T-helper 1 cell treated with Interleukin-12 subunit alpha and Interleukin-12 subunit beta and Interleukin-4 antibody, amounts not matched to agents 30 μg/mL and 1 μg/mL, for 36 hours (primary cell): ENCODE data around the gene ABCC8.

Experiments
- H3K27ac Mint-ChIP-seq: one replicate; pipeline ENCODE4 v1.8.0; 2021; ENCODE audit warnings: mild to moderate bottlenecking, mixed read lengths
- H3K27me3 Mint-ChIP-seq: one replicate; pipeline ENCODE4 v1.8.0; 2021; ENCODE audit warnings: low read depth, mixed read lengths
- H3K36me3 Mint-ChIP-seq: one replicate; pipeline ENCODE4 v1.8.0; 2021; ENCODE audit warnings: low read depth, mixed read lengths
- H3K4me1 Mint-ChIP-seq: one replicate; pipeline ENCODE4 v1.8.0; 2021; ENCODE audit warnings: low read depth, mixed read lengths
- H3K4me3 Mint-ChIP-seq: one replicate; pipeline ENCODE4 v1.8.0; 2021; ENCODE audit warnings: mild to moderate bottlenecking, moderate library complexity, mixed read lengths
- H3K9me3 Mint-ChIP-seq: one replicate; pipeline ENCODE4 v1.8.0; 2021; ENCODE audit warnings: mixed read lengths

The ABCC8 gene

GRCh38 chr11:17469998-17470397, 6.6 kb downstream of the ABCC8 start:
- peaks cover 36% of the 10 kb centered on the region for H3K27me3 Mint-ChIP-seq

GRCh38 chr11:17468122-17468521, 8.5 kb downstream of the ABCC8 start:
- no peaks in the 10 kb centered on the region for H3K36me3 Mint-ChIP-seq
- H3K9me3 Mint-ChIP-seq: no peaks in the 10 kb centered on the region
- H3K27ac Mint-ChIP-seq: no peak overlapping the region
- no peak overlapping the region for H3K4me3 Mint-ChIP-seq
- no peaks in the 10 kb centered on the region for H3K4me1 Mint-ChIP-seq
- H3K27me3 Mint-ChIP-seq: peaks cover 19% of the 10 kb centered on the region

More at GRCh38 chr11:17469998-17470397, 6.6 kb downstream of the ABCC8 start:
- Mint-ChIP-seq H3K9me3 (no peaks in the 10 kb centered on the region), H3K27ac (no peak overlapping the region), H3K4me1 (no peaks in the 10 kb centered on the region), H3K4me3 (no peak overlapping the region), H3K36me3 (no peaks in the 10 kb centered on the region)

- Mint-ChIP-seq H3K4me3 (no peak overlapping the region), H3K27me3 (peaks cover 3% of the 10 kb centered on the region), H3K36me3 (no peaks in the 10 kb centered on the region), H3K27ac (no peak overlapping the region), H3K4me1 (peaks cover 2% of the 10 kb centered on the region), H3K9me3 (no peaks in the 10 kb centered on the region)
Measured at GRCh38 chr11:17463546-17464174, 13.0 kb downstream of the ABCC8 start.

- Mint-ChIP-seq H3K9me3 (no peaks in the 10 kb centered on the region), H3K27me3 (peaks cover 3% of the 10 kb centered on the region), H3K27ac (no peak overlapping the region)
Measured at GRCh38 chr11:17462940-17463339, 13.7 kb downstream of the ABCC8 start.

GRCh38 chr11:17460406-17460805, 16.2 kb downstream of the ABCC8 start:
- no peak overlapping the region for H3K4me3 Mint-ChIP-seq
- H3K36me3 Mint-ChIP-seq: no peaks in the 10 kb centered on the region
- peaks cover 2% of the 10 kb centered on the region for H3K4me1 Mint-ChIP-seq
- H3K27me3 Mint-ChIP-seq: peaks cover 8% of the 10 kb centered on the region
- no peak overlapping the region for H3K27ac Mint-ChIP-seq
- no peaks in the 10 kb centered on the region for H3K9me3 Mint-ChIP-seq

More at GRCh38 chr11:17462940-17463339, 13.7 kb downstream of the ABCC8 start:
- H3K36me3 Mint-ChIP-seq: no peaks in the 10 kb centered on the region
- H3K4me3 Mint-ChIP-seq: no peak overlapping the region
- peaks cover 2% of the 10 kb centered on the region for H3K4me1 Mint-ChIP-seq

- H3K4me1 Mint-ChIP-seq: peaks cover 2% of the 10 kb centered on the region
- H3K27me3 Mint-ChIP-seq: peaks cover 8% of the 10 kb centered on the region
Measured at GRCh38 chr11:17459236-17459896, 17.3 kb downstream of the ABCC8 start.

GRCh38 chr11:17458268-17458667, 18.4 kb downstream of the ABCC8 start:
- Mint-ChIP-seq H3K27me3 (peaks cover 8% of the 10 kb centered on the region), H3K4me1 (peaks cover 2% of the 10 kb centered on the region), H3K36me3 (no peaks in the 10 kb centered on the region), H3K27ac (no peak overlapping the region), H3K4me3 (no peak overlapping the region), H3K9me3 (no peaks in the 10 kb centered on the region)

More at GRCh38 chr11:17459236-17459896, 17.3 kb downstream of the ABCC8 start:
- Mint-ChIP-seq H3K36me3 (no peaks in the 10 kb centered on the region), H3K4me3 (no peak overlapping the region), H3K9me3 (no peaks in the 10 kb centered on the region), H3K27ac (no peak overlapping the region)

- Mint-ChIP-seq H3K36me3 (no peaks in the 10 kb centered on the region), H3K4me1 (no peaks in the 10 kb centered on the region), H3K27me3 (peaks cover 8% of the 10 kb centered on the region), H3K4me3 (no peak overlapping the region), H3K9me3 (no peaks in the 10 kb centered on the region), H3K27ac (no peak overlapping the region)
Measured at GRCh38 chr11:17457396-17458173, 19.1 kb downstream of the ABCC8 start.

- H3K4me1 Mint-ChIP-seq: no peaks in the 10 kb centered on the region
Measured at GRCh38 chr11:17452668-17453067, 24.0 kb downstream of the ABCC8 start.

GRCh38 chr11:17449158-17449557, 27.5 kb downstream of the ABCC8 start:
- H3K9me3 Mint-ChIP-seq: no peaks in the 10 kb centered on the region
- H3K4me1 Mint-ChIP-seq: no peaks in the 10 kb centered on the region
- no peak overlapping the region for H3K27ac Mint-ChIP-seq
- H3K27me3 Mint-ChIP-seq: peaks cover 3% of the 10 kb centered on the region
- H3K36me3 Mint-ChIP-seq: no peaks in the 10 kb centered on the region
- H3K4me3 Mint-ChIP-seq: no peak overlapping the region

More at GRCh38 chr11:17452668-17453067, 24.0 kb downstream of the ABCC8 start:
- Mint-ChIP-seq H3K27ac (no peak overlapping the region), H3K4me3 (no peak overlapping the region), H3K9me3 (no peaks in the 10 kb centered on the region), H3K27me3 (peaks cover 11% of the 10 kb centered on the region), H3K36me3 (no peaks in the 10 kb centered on the region)

GRCh38 chr11:17446482-17446881, 30.2 kb downstream of the ABCC8 start:
- H3K9me3 Mint-ChIP-seq: no peaks in the 10 kb centered on the region
- H3K27ac Mint-ChIP-seq: no peak overlapping the region
- H3K4me3 Mint-ChIP-seq: no peak overlapping the region
- H3K27me3 Mint-ChIP-seq: no peaks in the 10 kb centered on the region
- no peaks in the 10 kb centered on the region for H3K36me3 Mint-ChIP-seq
- H3K4me1 Mint-ChIP-seq: no peaks in the 10 kb centered on the region

GRCh38 chr11:17445240-17445795, 31.3 kb downstream of the ABCC8 start:
- Mint-ChIP-seq H3K4me3 (no peak overlapping the region), H3K9me3 (no peaks in the 10 kb centered on the region), H3K27ac (no peak overlapping the region), H3K36me3 (no peaks in the 10 kb centered on the region), H3K27me3 (no peaks in the 10 kb centered on the region), H3K4me1 (no peaks in the 10 kb centered on the region)

GRCh38 chr11:17443926-17444690, 32.5 kb downstream of the ABCC8 start:
- H3K27me3 Mint-ChIP-seq: peaks cover 4% of the 10 kb centered on the region
- H3K36me3 Mint-ChIP-seq: no peaks in the 10 kb centered on the region
- H3K4me3 Mint-ChIP-seq: no peak overlapping the region
- no peak overlapping the region for H3K27ac Mint-ChIP-seq
- peaks cover 4% of the 10 kb centered on the region for H3K4me1 Mint-ChIP-seq
- no peaks in the 10 kb centered on the region for H3K9me3 Mint-ChIP-seq

GRCh38 chr11:17443423-17443822, 33.2 kb downstream of the ABCC8 start:
- Mint-ChIP-seq H3K4me1 (peaks cover 8% of the 10 kb centered on the region), H3K4me3 (no peak overlapping the region), H3K27me3 (peaks cover 4% of the 10 kb centered on the region), H3K36me3 (no peaks in the 10 kb centered on the region), H3K27ac (no peak overlapping the region), H3K9me3 (no peaks in the 10 kb centered on the region)
